Mucosa of rectum (tissue), 2 donors: Measurements from ENCODE around the gene ARF5.
"Not testable (repeated sequence)": the region's sequence is repeated elsewhere in the genome, so short reads cannot be mapped to it uniquely, and the experiment has no call there.

ENCODE experiments used
- H3K27ac ChIP-seq, 2 donors: one replicate each; pipeline ENCODE4 v1.7.0; 2013; ENCODE audit warnings: inconsistent platforms in 2 of 2, low read depth in 2 of 2, low read length in 2 of 2
- H3K27me3 ChIP-seq, 2 donors: one replicate each; pipeline ENCODE4 v1.7.0; 2013; ENCODE audit warnings: low read length in 2 of 2; ENCODE audit not compliant: control insufficient read depth in 2 of 2, insufficient read depth in 2 of 2
- H3K36me3 ChIP-seq, 2 donors: one replicate each; pipeline ENCODE4 v1.7.0; 2013; ENCODE audit warnings: low read length in 2 of 2; ENCODE audit not compliant: control insufficient read depth in 2 of 2, insufficient read depth in 2 of 2
- H3K4me1 ChIP-seq, 2 donors: one replicate each; pipeline ENCODE4 v1.7.0; 2013; ENCODE audit warnings: low read length in 2 of 2, mild to moderate bottlenecking in 1 of 2; ENCODE audit not compliant: control insufficient read depth in 2 of 2, insufficient read depth in 2 of 2
- H3K4me3 ChIP-seq, 2 donors: one replicate each; pipeline ENCODE4 v1.7.0; 2013; ENCODE audit warnings: low read length in 2 of 2
- H3K9ac ChIP-seq, 2 donors: one replicate each; pipeline ENCODE4 v1.7.0; 2013; ENCODE audit warnings: low read length in 2 of 2, low read depth in 1 of 2, mild to moderate bottlenecking in 1 of 2
- H3K9me3 ChIP-seq, 2 donors: one replicate each; pipeline ENCODE4 v1.7.0; 2013; ENCODE audit warnings: low read length in 2 of 2; ENCODE audit not compliant: control insufficient read depth in 2 of 2
- donor health status: healthy.
- donor health status: Normal muscosa, but diverticular disease.

ARF5 gene

DNA sequence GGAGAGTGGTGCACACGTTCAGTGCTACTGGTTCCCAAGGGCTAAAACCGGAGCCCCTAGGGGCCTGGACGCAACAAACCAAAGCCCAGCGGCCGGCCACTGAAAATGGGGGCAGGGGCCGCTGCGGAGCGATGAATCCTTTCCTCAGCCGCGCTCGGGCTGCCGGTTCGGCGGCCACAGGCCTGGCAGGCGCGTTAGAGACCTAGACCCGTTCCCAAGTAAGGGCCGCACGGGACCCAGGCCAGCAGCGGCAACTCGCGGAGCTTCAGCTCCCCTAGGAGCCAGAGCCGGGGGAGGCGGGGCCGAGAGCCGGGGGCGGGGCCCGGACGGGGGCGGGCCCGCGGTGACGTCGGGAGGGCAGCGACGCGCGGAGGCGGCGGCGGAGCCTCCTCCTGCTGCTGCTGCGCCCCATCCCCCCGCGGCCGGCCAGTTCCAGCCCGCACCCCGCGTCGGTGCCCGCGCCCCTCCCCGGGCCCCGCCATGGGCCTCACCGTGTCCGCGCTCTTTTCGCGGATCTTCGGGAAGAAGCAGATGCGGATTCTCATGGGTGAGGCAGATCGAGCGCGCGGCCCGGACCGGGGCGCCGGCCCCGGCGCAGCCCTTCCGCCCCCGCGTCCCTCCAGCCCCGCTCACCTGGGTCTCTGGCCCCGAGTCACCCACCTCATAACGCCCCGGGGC lies at the start of gene ARF5:
Gene ARF5 (plus strand): TSS at position 393 of the 678 bp plus-strand sequence. CDS start 88 bp downstream, at position 481.
- Histone ChIP-seq H3K36me3 (peaks cover 21% of the 10 kb centered on the region in 2 donors), H3K27me3 (no peaks in the 10 kb centered on the region), H3K9me3 (no peaks in the 10 kb centered on the region), H3K9ac (peak within 1 kb of the TSS; percentile 88 to 89), H3K4me3 (peak within 1 kb of the TSS; percentile 83 to 86), H3K27ac (peak within 1 kb of the TSS; percentile 79 to 85), H3K4me1 (peaks cover 27 to 35% of the 10 kb centered on the region in 2 donors)

DNA sequence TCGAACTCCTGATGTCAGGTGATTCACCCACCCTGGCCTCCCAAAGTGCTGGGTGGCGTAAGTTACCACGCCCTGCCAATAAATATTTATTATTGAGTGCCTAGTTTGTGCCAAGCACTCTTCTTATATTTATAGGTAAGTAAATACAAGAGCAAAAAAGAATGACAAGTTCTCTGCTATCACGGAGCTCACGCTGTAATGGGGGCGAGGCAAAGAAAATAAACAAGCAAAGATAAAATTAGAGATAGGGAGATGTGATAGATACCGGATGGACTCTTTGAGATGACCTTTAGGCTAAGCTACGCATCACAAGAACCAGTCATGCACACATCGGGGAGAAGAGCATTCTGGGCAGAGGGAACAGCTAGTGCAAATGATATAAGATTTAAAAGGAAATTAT lies 49.1 kb upstream of the ARF5 start:
- no peaks in the 10 kb centered on the region for H3K36me3 ChIP-seq
- no peaks in the 10 kb centered on the region for H3K9me3 ChIP-seq
- no peaks in the 10 kb centered on the region for H3K4me1 ChIP-seq
- no peak overlapping the region for H3K27ac ChIP-seq
- no peak overlapping the region for H3K4me3 ChIP-seq
- no peak overlapping the region for H3K9ac ChIP-seq
- peaks cover 11 to 12% of the 10 kb centered on the region in 2 donors for H3K27me3 ChIP-seq

DNA sequence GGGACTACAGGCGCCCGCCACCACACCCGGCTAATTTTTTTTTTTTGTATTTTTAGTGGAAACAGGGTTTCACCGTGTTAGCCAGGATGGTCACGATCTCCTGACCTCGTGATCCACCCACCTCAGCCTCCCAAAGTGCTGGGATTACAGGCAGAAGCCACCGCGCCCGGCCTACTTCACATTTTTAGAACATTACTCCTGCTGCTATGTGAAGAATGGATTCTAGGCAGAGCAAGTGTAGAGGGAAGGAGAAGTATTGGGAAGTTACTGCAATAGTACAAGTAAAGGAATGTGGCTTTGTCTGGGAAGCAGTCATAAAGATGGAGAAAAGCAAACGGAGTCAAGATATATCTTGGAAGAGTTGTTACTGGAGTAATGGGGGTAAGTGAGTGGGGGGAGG lies 47.8 kb upstream of the ARF5 start:
- peaks cover 9 to 12% of the 10 kb centered on the region in 2 donors for H3K27me3 ChIP-seq
- H3K9ac ChIP-seq, H3K4me1 ChIP-seq, H3K36me3 ChIP-seq, H3K9me3 ChIP-seq, H3K27ac ChIP-seq, H3K4me3 ChIP-seq: not testable (repeated sequence)

DNA sequence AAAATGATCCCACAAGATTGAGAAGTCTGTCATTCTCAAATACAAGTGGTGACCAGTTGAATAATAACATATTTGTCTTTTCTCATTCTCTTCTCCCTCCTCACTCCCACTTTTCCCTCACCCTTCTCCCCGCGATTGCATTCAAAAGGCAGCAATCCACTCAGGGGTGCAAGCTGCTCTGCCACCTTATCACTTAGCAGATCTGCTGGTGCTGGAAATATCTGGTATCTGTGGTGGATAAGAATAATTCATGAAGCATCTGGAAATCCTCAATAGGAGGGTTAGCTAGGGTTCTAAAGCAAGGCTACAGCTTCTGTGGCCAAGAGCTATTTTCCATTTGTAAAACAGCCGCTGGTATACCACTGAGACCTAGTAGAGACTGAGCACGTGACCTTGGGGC lies 46.7 kb upstream of the ARF5 start:
- Histone ChIP-seq H3K36me3 (no peaks in the 10 kb centered on the region), H3K9ac (no peak overlapping the region), H3K27me3 (peaks cover 7 to 9% of the 10 kb centered on the region in 2 donors), H3K4me3 (no peak overlapping the region), H3K9me3 (no peaks in the 10 kb centered on the region), H3K4me1 (no peaks in the 10 kb centered on the region), H3K27ac (no peak overlapping the region)

DNA sequence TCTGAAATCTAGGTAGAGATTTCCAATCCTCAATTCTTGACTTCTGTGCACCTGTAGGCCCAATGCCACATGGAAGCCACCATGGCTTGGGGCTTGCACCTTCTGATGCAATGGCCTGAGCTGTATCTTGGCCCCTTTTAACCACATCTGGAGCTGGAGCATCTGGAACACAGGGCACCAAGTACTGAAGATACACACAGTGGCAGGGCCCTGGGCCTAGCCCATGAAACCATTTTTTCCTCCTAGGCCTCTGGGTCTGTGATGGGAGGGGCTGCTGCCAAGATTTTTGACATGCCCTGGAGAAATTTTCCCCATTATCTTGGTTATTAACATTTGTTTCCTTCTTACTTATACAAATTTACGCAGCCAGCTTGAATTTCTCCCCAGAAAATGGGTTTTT lies 41.9 kb upstream of the ARF5 start:
- H3K27me3 ChIP-seq = no peaks in the 10 kb centered on the region
- H3K36me3 ChIP-seq = no peaks in the 10 kb centered on the region
- no peak overlapping the region for H3K9ac ChIP-seq
- no peaks in the 10 kb centered on the region for H3K4me1 ChIP-seq
- H3K27ac ChIP-seq = no peak overlapping the region
- no peak overlapping the region for H3K4me3 ChIP-seq
- H3K9me3 ChIP-seq = no peaks in the 10 kb centered on the region

GRCh38 chr7:127550247-127550646 lies 38.0 kb upstream of the ARF5 start:
- Histone ChIP-seq H3K27ac (no peak overlapping the region), H3K36me3 (no peaks in the 10 kb centered on the region), H3K9ac (no peak overlapping the region), H3K4me1 (no peaks in the 10 kb centered on the region), H3K27me3 (no peaks in the 10 kb centered on the region), H3K9me3 (no peaks in the 10 kb centered on the region), H3K4me3 (no peak overlapping the region)

GRCh38 chr7:127551941-127552340 lies 36.3 kb upstream of the ARF5 start:
- Histone ChIP-seq H3K36me3 (no peaks in the 10 kb centered on the region), H3K9ac (no peak overlapping the region), H3K4me3 (no peak overlapping the region), H3K9me3 (no peaks in the 10 kb centered on the region), H3K4me1 (no peaks in the 10 kb centered on the region), H3K27ac (no peak overlapping the region), H3K27me3 (no peaks in the 10 kb centered on the region)

DNA sequence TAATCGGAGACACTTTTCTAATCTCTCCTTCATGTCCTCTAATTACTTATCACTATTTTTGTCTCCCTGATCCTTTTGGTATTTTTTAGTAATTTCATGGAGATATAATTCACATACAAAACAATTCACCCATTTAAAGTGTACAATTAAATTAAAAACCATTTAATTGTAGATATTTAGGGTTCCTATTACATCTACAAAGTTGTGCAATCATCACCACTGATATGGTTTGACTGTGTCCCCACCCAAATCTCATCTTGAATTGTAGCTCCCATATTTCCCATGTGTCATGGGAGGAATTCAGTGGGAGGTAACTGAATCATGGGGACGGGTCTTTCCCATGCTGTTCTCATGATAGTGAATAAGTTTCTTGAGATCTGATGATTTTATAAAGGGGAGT lies 31.8 kb upstream of the ARF5 start:
- no peak overlapping the region for H3K27ac ChIP-seq
- no peaks in the 10 kb centered on the region for H3K4me1 ChIP-seq
- H3K36me3 ChIP-seq = no peaks in the 10 kb centered on the region
- H3K27me3 ChIP-seq = no peaks in the 10 kb centered on the region
- H3K9ac ChIP-seq = no peak overlapping the region
- H3K4me3 ChIP-seq = no peak overlapping the region
- H3K9me3 ChIP-seq = no peaks in the 10 kb centered on the region

GRCh38 chr7:127557803-127558202 lies 30.4 kb upstream of the ARF5 start:
- Histone ChIP-seq H3K36me3 (no peaks in the 10 kb centered on the region), H3K4me3 (no peak overlapping the region), H3K9me3 (no peaks in the 10 kb centered on the region), H3K27ac (no peak overlapping the region), H3K9ac (no peak overlapping the region), H3K27me3 (no peaks in the 10 kb centered on the region), H3K4me1 (no peaks in the 10 kb centered on the region)

DNA sequence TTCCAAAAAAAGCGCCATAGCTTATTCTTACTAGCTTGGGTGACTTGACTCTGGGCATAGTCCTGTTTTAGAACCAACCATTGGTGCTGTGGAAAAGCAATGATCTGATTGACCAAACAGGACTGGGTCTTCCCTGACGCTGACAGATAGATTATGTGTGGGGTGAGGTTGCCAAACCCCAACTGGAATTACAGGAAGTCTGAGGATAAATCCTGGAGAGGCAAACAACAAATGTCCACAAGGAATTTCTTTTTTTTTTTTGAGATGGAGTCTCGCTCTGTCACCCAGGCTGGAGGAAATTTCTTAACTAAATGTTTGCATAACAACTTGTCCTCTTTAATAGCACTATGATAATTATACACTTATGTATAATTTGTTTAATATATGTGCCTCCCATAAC lies 22.0 kb upstream of the ARF5 start:
- Histone ChIP-seq H3K9ac (no peak overlapping the region), H3K27me3 (no peaks in the 10 kb centered on the region), H3K4me3 (no peak overlapping the region), H3K9me3 (no peaks in the 10 kb centered on the region), H3K4me1 (no peaks in the 10 kb centered on the region), H3K36me3 (no peaks in the 10 kb centered on the region), H3K27ac (no peak overlapping the region)

DNA sequence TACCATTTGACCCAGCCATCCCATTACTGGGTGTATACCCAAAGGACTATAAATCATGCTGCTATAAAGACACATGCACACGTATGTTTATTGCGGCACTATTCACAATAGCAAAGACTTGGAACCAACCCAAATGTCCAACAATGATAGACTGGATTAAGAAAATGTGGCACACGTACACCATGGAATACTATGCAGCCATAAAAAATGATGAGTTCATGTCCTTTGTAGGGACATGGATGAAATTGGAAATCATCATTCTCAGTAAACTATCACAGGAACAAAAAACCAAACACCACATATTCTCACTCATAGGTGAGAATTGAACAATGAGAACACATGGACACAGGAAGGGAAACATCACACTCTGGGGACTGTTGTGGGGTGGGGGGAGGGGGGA lies 20.2 kb upstream of the ARF5 start:
- not testable (repeated sequence) for H3K36me3 ChIP-seq, H3K4me3 ChIP-seq, H3K9me3 ChIP-seq, H3K27ac ChIP-seq, H3K4me1 ChIP-seq, H3K9ac ChIP-seq, H3K27me3 ChIP-seq
